ENCODE measurements around the gene MFSD12. TPM values are rescaled to one million over a fixed set of nuclear protein-coding genes. Genes with fewer than 3 reads are reported as not detected.

Gene MFSD12
- total RNA-seq, 4 donors from 2014 or later = 22.1 to 94.1 (median 42.2) TPM

DNA sequence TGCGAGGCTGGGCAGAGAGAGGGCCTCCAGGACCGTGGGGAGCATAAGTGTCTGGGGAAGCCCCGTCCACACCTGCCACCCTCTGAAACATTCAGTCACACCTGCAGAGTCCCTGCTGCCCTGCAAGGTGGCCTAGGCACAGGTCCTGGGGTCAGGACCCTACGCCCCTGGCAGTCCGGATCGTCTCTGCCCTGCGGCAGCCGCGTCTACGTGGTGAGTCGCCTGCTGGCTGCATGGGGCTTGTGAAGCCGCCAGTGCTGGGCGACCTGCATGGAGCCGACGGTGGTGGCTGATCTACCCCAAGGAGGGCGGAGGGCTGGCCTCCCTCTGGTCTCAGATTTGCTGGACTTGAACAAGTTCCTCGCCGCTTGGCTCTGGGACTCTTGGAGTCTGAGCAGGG, 38.3 kb downstream of the MFSD12 start:
- Histone ChIP-seq H3K4me3 (no peak overlapping the region), H3K27ac (no peak overlapping the region), H3K4me1 (peaks cover 0 to 44% (median 0%) of the 10 kb centered on the region in 3 donors), H3K36me3 (peaks cover 0 to 50% of the 10 kb centered on the region in 2 donors), H3K9me3 (no peaks in the 10 kb centered on the region), H3K27me3 (no peaks in the 10 kb centered on the region)
- ATAC-seq = no peak
- TF ChIP-seq POLR2AphosphoS5 (IDR thresholded peaks at IDR 0.05) = no peak
- no peak for TF ChIP-seq CTCF (IDR thresholded peaks at IDR 0.05)
- no peak for TF ChIP-seq EP300 (IDR thresholded peaks at IDR 0.05)
- no peak for TF ChIP-seq POLR2A (IDR thresholded peaks at IDR 0.05)
- WGBS, 2 donors (ENCODE audit: low coverage in 1 of 2) = no CpG with 5 or more reads among the region's 18 CpGs

- H3K4me3 ChIP-seq = no peak overlapping the region
- WGBS, 2 donors (ENCODE audit: low coverage in 1 of 2) = 92% methylated on average over 2 of the region's 2 CpGs; no CpG with 5 or more reads in 1 of the 2 donors
Observed at GRCh38 chr19:3518659-3519058, 38.7 kb downstream of the MFSD12 start.

DNA sequence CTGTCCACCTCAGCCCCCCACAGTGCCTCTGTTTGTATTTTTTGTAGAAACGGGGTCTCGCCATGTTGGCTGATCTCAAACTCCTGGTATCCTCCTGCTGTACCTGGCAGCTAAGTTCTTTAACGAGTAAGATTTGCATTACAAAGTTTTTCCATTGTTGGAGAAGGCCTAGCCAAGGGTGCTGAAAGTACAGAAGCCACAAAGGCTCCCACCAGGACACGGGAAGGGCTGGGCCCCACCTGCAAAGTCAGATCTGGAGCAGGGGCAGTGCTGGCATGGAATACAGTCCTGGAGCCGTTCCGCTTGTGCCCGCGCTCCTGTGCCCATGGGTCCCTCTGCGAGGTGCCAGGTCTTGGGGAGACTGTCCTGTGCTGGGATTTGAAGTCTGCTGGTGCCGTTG, 39.1 kb downstream of the MFSD12 start:
- Histone ChIP-seq H3K4me1 (peaks cover 0 to 52% (median 0%) of the 10 kb centered on the region in 3 donors), H3K9me3 (no peaks in the 10 kb centered on the region), H3K4me3 (no peak overlapping the region), H3K27ac (no peak overlapping the region), H3K27me3 (no peaks in the 10 kb centered on the region), H3K36me3 (peaks cover 0 to 45% of the 10 kb centered on the region in 2 donors)
- 60 to 66% methylated on average over 4 to 5 of the region's 10 CpGs for WGBS, 2 donors (ENCODE audit: low coverage in 1 of 2)
- TF ChIP-seq POLR2AphosphoS5 (IDR thresholded peaks at IDR 0.05) = no peak
- no peak for TF ChIP-seq POLR2A (IDR thresholded peaks at IDR 0.05)
- no peak for TF ChIP-seq EP300 (IDR thresholded peaks at IDR 0.05)
- TF ChIP-seq CTCF (IDR thresholded peaks at IDR 0.05) = no peak
- ATAC-seq = no peak

More at GRCh38 chr19:3518659-3519058, 38.7 kb downstream of the MFSD12 start:
- no peaks in the 10 kb centered on the region for H3K9me3 ChIP-seq
- peaks cover 0 to 49% of the 10 kb centered on the region in 2 donors for H3K36me3 ChIP-seq
- TF ChIP-seq POLR2A (IDR thresholded peaks at IDR 0.05) (no peak), CTCF (IDR thresholded peaks at IDR 0.05) (no peak), EP300 (IDR thresholded peaks at IDR 0.05) (no peak), POLR2AphosphoS5 (IDR thresholded peaks at IDR 0.05) (no peak)
- no peak overlapping the region for H3K27ac ChIP-seq
- peaks cover 0 to 48% (median 0%) of the 10 kb centered on the region in 3 donors for H3K4me1 ChIP-seq
- H3K27me3 ChIP-seq = no peaks in the 10 kb centered on the region
- no peak for ATAC-seq

GRCh38 chr19:3517638-3518037, 39.7 kb downstream of the MFSD12 start:
- 73 to 79% methylated on average over 2 of the region's 2 CpGs for WGBS, 2 donors (ENCODE audit: low coverage in 1 of 2)
- H3K36me3 ChIP-seq = peaks cover 0 to 39% of the 10 kb centered on the region in 2 donors
- H3K4me1 ChIP-seq = peaks cover 0 to 59% (median 0%) of the 10 kb centered on the region in 3 donors
- H3K27me3 ChIP-seq = no peaks in the 10 kb centered on the region
- ATAC-seq = no peak
- H3K27ac ChIP-seq = no peak overlapping the region
- TF ChIP-seq POLR2AphosphoS5 (IDR thresholded peaks at IDR 0.05) (no peak), EP300 (IDR thresholded peaks at IDR 0.05) (no peak), POLR2A (IDR thresholded peaks at IDR 0.05) (no peak), CTCF (IDR thresholded peaks at IDR 0.05) (no peak)
- no peak overlapping the region for H3K4me3 ChIP-seq
- no peaks in the 10 kb centered on the region for H3K9me3 ChIP-seq

DNA sequence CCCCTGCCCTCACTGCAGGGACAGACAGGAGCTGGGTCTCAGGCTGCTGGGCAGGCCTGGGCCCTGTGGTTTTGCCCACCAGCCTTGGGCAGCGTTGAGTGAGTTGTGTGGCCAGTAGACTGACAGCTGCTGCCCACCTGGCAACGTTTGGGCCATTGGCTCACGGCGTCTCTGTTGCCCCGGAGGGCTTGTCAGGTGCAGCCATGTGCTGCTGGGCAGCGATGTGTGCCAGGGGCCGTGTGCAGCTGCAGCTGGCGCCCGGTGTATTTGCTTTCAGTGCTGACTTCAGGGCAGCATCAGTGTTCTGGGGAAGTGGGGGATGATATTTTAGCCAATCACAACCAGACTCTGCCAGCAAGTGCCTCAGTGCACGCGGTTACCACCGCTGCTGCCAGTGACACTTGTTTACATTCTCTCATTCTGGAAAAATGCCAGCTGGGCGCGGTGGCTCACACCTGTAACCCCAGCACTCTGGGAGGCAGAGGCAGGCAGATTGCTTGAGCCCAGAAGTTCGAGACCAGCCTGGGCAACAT, 40.6 kb downstream of the MFSD12 start:
- no peaks in the 10 kb centered on the region for H3K27me3 ChIP-seq
- no peak for ATAC-seq
- TF ChIP-seq EP300 (IDR thresholded peaks at IDR 0.05) (no peak), POLR2AphosphoS5 (IDR thresholded peaks at IDR 0.05) (no peak), CTCF (IDR thresholded peaks at IDR 0.05) (no peak), POLR2A (IDR thresholded peaks at IDR 0.05) (no peak)
- H3K27ac ChIP-seq = no peak overlapping the region
- peaks cover 0 to 35% of the 10 kb centered on the region in 2 donors for H3K36me3 ChIP-seq
- WGBS, 2 donors (ENCODE audit: low coverage in 1 of 2) = 51% methylated on average over 3 of the region's 15 CpGs; no CpG with 5 or more reads in 1 of the 2 donors
- no peak overlapping the region for H3K4me3 ChIP-seq
- no peaks in the 10 kb centered on the region for H3K9me3 ChIP-seq
- H3K4me1 ChIP-seq = peaks cover 0 to 68% (median 0%) of the 10 kb centered on the region in 3 donors

Measured in gastroesophageal sphincter (tissue), 4 donors.